C4-2B (cell line): ENCODE data around the gene NT5C2.
"Not testable (repeated sequence)": the region's sequence is repeated elsewhere in the genome, so short reads cannot be mapped to it uniquely, and the experiment has no call there.

Experiments
- H3K27ac ChIP-seq: fragments of 450-650 bp; 2 replicates; pipeline ENCODE4 v1.5.1; 2017
- CTCF ChIP-seq: fragments of 450-650 bp; conservative IDR thresholded peaks from 2 replicates; pipeline ENCODE4 v1.5.1; 2017; ENCODE audit warnings: mild to moderate bottlenecking
- ZFX ChIP-seq: fragments of 450-650 bp; IDR thresholded peaks from 2 replicates; pipeline ENCODE4 v1.6.1; 2017

Gene NT5C2

DNA sequence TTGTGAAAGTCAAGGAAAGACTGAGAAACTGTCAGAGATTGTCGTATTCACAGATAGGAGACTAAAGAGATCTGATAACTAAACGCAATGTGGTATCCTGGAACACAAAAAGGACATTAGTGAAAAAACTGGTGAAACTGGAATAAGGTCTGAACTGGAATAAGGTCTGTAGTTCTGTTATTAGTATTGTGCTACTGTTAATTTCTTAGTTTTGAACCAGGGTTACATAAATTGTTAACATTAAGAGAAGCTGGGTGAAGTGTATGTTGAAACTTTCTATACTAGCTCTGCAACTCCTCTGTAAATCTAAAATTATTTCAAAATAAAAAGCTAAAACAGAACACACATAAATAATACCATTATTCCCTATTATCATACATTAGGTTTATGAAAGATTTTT lies 3.4 kb upstream of the NT5C2 start:
- H3K27ac ChIP-seq: no peak overlapping the region
- TF ChIP-seq ZFX (no peak), CTCF (no peak)

DNA sequence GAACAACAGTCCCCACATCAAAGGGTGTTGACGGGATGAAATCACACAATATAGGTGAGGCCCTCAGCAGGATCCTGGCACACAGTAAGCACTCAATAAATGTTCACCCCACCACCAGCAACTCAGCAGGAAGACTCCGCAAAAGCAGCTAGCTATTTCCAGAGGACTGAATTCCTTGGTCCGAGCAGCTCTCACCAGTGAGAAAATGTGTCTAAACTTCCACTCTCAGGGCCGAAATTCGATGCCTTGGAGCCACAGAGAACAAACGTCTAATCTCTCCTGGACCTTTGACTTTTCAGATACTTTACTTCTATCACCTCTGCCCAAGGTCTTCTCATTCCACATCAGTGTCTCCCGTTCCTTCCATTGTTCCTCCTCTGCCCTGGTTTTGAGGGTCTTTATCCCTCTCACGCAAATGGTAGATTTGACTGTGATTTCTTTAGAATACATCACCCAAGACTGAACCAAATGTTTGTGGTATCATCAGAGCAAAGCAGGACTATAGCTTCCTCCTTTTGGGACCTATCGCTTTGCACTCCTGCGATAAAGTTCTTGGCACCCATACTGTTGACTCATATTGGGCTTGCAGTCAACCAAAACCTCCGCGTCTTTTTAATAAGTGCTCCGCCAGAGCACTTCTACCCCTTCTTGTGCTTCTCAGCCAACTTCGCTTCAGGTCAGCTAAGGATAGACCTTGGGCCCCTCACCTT lies 903 bp upstream of the NT5C2 start:
- TF ChIP-seq ZFX (no peak), CTCF (no peak)

GRCh38 chr10:103192451-103193106 lies 493 bp downstream of the NT5C2 start:
- TF ChIP-seq ZFX (peak; percentile 68; the same call in 1 of the 2 replicates), CTCF (no peak)
- peak overlapping the region; percentile 94 for H3K27ac ChIP-seq

More for the DNA sequence above, 903 bp upstream of the NT5C2 start:
- peak overlapping the region; percentile 94 for H3K27ac ChIP-seq

GRCh38 chr10:103192089-103192450 lies 1.0 kb downstream of the NT5C2 start:
- TF ChIP-seq CTCF: no peak
- no peak for TF ChIP-seq ZFX
- H3K27ac ChIP-seq: peak overlapping the region; percentile 94

- H3K27ac ChIP-seq: not testable (repeated sequence)
These were observed 1.9 kb downstream of the NT5C2 start for GRCh38 chr10:103191198-103191597.

DNA sequence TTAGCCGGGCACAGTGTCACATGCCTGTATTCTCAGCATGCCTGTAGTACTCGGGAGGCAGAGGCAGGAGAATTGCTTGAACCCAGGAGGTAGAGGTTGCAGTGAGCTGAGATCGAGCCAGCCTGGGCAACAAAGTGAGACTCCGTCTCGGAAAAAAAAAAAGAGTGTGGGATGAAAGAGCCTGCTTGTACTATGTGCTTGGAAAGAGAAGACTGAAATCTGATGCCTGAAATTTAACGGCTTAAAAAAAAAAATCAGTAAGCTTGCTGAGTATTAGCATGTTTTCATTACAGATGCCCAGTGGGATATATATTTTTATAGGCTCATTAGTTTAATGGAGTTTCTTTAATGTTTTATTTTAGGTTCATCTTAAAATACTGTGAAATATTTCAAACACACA lies 4.2 kb downstream of the NT5C2 start:
- peak overlapping the region; percentile 46; the same call in 1 of the 2 replicates for H3K27ac ChIP-seq
- no peak for TF ChIP-seq ZFX
- no peak for TF ChIP-seq CTCF

DNA sequence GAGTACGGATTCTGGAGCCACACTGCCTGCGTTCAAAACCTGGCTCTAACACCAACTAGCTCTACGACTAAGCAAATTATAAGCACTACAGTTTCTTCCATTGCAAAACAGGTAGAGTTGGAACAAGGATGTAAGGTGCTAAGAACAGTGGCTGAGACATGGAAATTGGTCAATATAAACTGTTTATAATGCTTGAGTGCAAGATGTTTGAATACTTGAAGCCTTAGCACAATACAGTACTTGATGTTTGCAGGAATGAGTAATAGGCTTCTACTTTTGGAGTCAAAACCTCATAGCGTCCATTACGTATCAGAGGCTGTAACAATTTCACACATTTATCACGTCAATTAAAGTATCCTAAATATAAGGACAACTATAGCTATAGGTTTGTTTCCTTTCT lies 6.9 kb downstream of the NT5C2 start:
- no peak for TF ChIP-seq ZFX
- TF ChIP-seq CTCF: no peak
- no peak overlapping the region for H3K27ac ChIP-seq

- H3K27ac ChIP-seq: no peak overlapping the region
- TF ChIP-seq CTCF: no peak
- no peak for TF ChIP-seq ZFX
These were observed 8.5 kb downstream of the NT5C2 start for GRCh38 chr10:103184615-103185014.

GRCh38 chr10:103183991-103184451 lies 9.1 kb downstream of the NT5C2 start:
- not testable (repeated sequence) for H3K27ac ChIP-seq
